ENCODE data around the gene HRH1.
"Not testable (repeated sequence)": the region's sequence is repeated elsewhere in the genome, so short reads cannot be mapped to it uniquely, and the experiment has no call there.

The HRH1 gene

GRCh38 chr3:11201251-11202019 is 47.1 kb downstream of the HRH1 start:
- in situ Hi-C loops (cut with HindIII; ENCODE audit: low sequenced_read_pairs) = no loop called here
- DNase-seq (ENCODE audit: low read depth) = no peak
- H3K4me3 ChIP-seq (ENCODE audit: low read depth, low read length) = no peak overlapping the region
- TF ChIP-seq CTCF (IDR thresholded peaks at IDR 0.05; ENCODE audit: low read depth, low read length, missing control alignments) = no peak

GRCh38 chr3:11203961-11204360 is 49.7 kb downstream of the HRH1 start:
- TF ChIP-seq CTCF (IDR thresholded peaks at IDR 0.05; ENCODE audit: low read depth, low read length, missing control alignments) = no peak
- no peak for DNase-seq (ENCODE audit: low read depth)
- H3K4me3 ChIP-seq (ENCODE audit: low read depth, low read length) = no peak overlapping the region
- in situ Hi-C loops (cut with HindIII; ENCODE audit: low sequenced_read_pairs) = no loop called here

GRCh38 chr3:11204697-11205348 is 50.5 kb downstream of the HRH1 start:
- in situ Hi-C loops (cut with HindIII; ENCODE audit: low sequenced_read_pairs) = no loop called here
- no peak overlapping the region for H3K4me3 ChIP-seq (ENCODE audit: low read depth, low read length)
- no peak for DNase-seq (ENCODE audit: low read depth)
- no peak for TF ChIP-seq CTCF (IDR thresholded peaks at IDR 0.05; ENCODE audit: low read depth, low read length, missing control alignments)

- peak; percentile 35 for TF ChIP-seq CTCF (IDR thresholded peaks at IDR 0.05; ENCODE audit: low read depth, low read length, missing control alignments)
- DNase-seq (ENCODE audit: low read depth); H3K4me3 ChIP-seq (ENCODE audit: low read depth, low read length); in situ Hi-C loops (cut with HindIII; ENCODE audit: low sequenced_read_pairs): not testable (repeated sequence)
Observed at GRCh38 chr3:11205881-11206280, 51.6 kb downstream of the HRH1 start.

- in situ Hi-C loops (cut with HindIII; ENCODE audit: low sequenced_read_pairs) = no loop called here
- no peak overlapping the region for H3K4me3 ChIP-seq (ENCODE audit: low read depth, low read length)
- no peak for DNase-seq (ENCODE audit: low read depth)
- no peak for TF ChIP-seq CTCF (IDR thresholded peaks at IDR 0.05; ENCODE audit: low read depth, low read length, missing control alignments)
Observed at GRCh38 chr3:11206316-11206715, 52.0 kb downstream of the HRH1 start.

- TF ChIP-seq CTCF (IDR thresholded peaks at IDR 0.05; ENCODE audit: low read depth, low read length, missing control alignments) = no peak
- H3K4me3 ChIP-seq (ENCODE audit: low read depth, low read length) = no peak overlapping the region
- in situ Hi-C loops (cut with HindIII; ENCODE audit: low sequenced_read_pairs) = no loop called here
- DNase-seq (ENCODE audit: low read depth) = no peak
Observed at GRCh38 chr3:11206953-11207352, 52.7 kb downstream of the HRH1 start.
